Measurements from ENCODE around the gene CRABP1. TPM values are rescaled to one million over a fixed set of nuclear protein-coding genes. Genes with fewer than 3 reads are reported as not detected.
A peak's percentile ranks its signal among the peaks of the same experiment; 100 is the strongest.

CRABP1 gene
- polyA plus RNA-seq, 1 donor from 2014 or later = 7.0 TPM

- Histone ChIP-seq H3F3A (ENCODE audit: insufficient read depth, low read length, poor library complexity, severe bottlenecking) (no peaks in the 10 kb centered on the region), H3K9me3 (ENCODE audit: low read length) (no peaks in the 10 kb centered on the region), H3K27ac (ENCODE audit: low read length) (peak within 1 kb of the TSS; percentile 72), H4K20me1 (ENCODE audit: insufficient read depth) (no peaks in the 10 kb centered on the region), H3K36me3 (ENCODE audit: insufficient read depth, low read length) (no peaks in the 10 kb centered on the region), H3K4me3 (ENCODE audit: low read length) (peak within 1 kb of the TSS; percentile 76), H3K9ac (ENCODE audit: low read length) (peak within 1 kb of the TSS; percentile 78), H3K79me2 (replicated peaks; ENCODE audit: insufficient read depth, low read length) (peaks cover 15% of the 10 kb centered on the region), H3K9me2 (ENCODE audit: insufficient read depth, low read length) (no peaks in the 10 kb centered on the region), H2AFZ (ENCODE audit: low read depth, low read length) (peak within 1 kb of the TSS; percentile 87), H3K27me3 (ENCODE audit: insufficient read depth, low read depth, low read length) (no peaks in the 10 kb centered on the region), H3K4me2 (ENCODE audit: low read length) (peak within 1 kb of the TSS; percentile 68)
- no peak for TF ChIP-seq EZH2 (IDR thresholded peaks at IDR 0.05; ENCODE audit: borderline replicate concordance, insufficient read depth, low read length, poor library complexity, severe bottlenecking)
- peak; percentile 98 for TF ChIP-seq MXI1 (conservative IDR thresholded peaks at IDR 0.05; ENCODE audit: poor library complexity, severe bottlenecking)
- TF ChIP-seq REST (IDR thresholded peaks at IDR 0.05; ENCODE audit: borderline replicate concordance) = peak; percentile 61
- peak; percentile 95 for TF ChIP-seq POLR2AphosphoS5 (IDR thresholded peaks at IDR 0.05)
- peak; percentile 12 for TF ChIP-seq CTCF (IDR thresholded peaks at IDR 0.05; ENCODE audit: poor library complexity, severe bottlenecking)
- peak; percentile 53 for TF ChIP-seq SMC3 (conservative IDR thresholded peaks at IDR 0.05; ENCODE audit: poor library complexity)
- peak; percentile 46 for TF ChIP-seq RAD21 (conservative IDR thresholded peaks at IDR 0.05)
- peak; percentile 77 for TF ChIP-seq TAF1 (IDR thresholded peaks at IDR 0.05; ENCODE audit: low read depth)
- TF ChIP-seq EP300 (conservative IDR thresholded peaks at IDR 0.05; ENCODE audit: poor library complexity, severe bottlenecking) = peak; percentile 75
These were observed 40.8 kb upstream of the CRABP1 start, which contains the start of gene SKIC8 for GRCh38 chr15:78299101-78299930. Gene SKIC8 (minus strand): TSS chr15:78299609. CDS start chr15:78295686, 3,923 bp downstream.

- no peaks in the 10 kb centered on the region for H3K36me3 ChIP-seq (ENCODE audit: insufficient read depth, low read length)
- no peaks in the 10 kb centered on the region for H3K9me2 ChIP-seq (ENCODE audit: insufficient read depth, low read length)
- H3K4me2 ChIP-seq (ENCODE audit: low read length) = no peak overlapping the region
- peaks cover 15% of the 10 kb centered on the region for H3K79me2 ChIP-seq (replicated peaks; ENCODE audit: insufficient read depth, low read length)
- H3K4me3 ChIP-seq (ENCODE audit: low read length) = no peak overlapping the region
- no peaks in the 10 kb centered on the region for H4K20me1 ChIP-seq (ENCODE audit: insufficient read depth)
- no peaks in the 10 kb centered on the region for H3K27me3 ChIP-seq (ENCODE audit: insufficient read depth, low read depth, low read length)
- no peaks in the 10 kb centered on the region for H3F3A ChIP-seq (ENCODE audit: insufficient read depth, low read length, poor library complexity, severe bottlenecking)
- no peak overlapping the region for H3K27ac ChIP-seq (ENCODE audit: low read length)
- TF ChIP-seq POLR2AphosphoS5 (IDR thresholded peaks at IDR 0.05) (no peak), RAD21 (conservative IDR thresholded peaks at IDR 0.05) (no peak), EZH2 (IDR thresholded peaks at IDR 0.05; ENCODE audit: borderline replicate concordance, insufficient read depth, low read length, poor library complexity, severe bottlenecking) (no peak), EP300 (conservative IDR thresholded peaks at IDR 0.05; ENCODE audit: poor library complexity, severe bottlenecking) (no peak), CTCF (IDR thresholded peaks at IDR 0.05; ENCODE audit: poor library complexity, severe bottlenecking) (no peak), REST (IDR thresholded peaks at IDR 0.05; ENCODE audit: borderline replicate concordance) (no peak), SMC3 (conservative IDR thresholded peaks at IDR 0.05; ENCODE audit: poor library complexity) (no peak)
- no peak overlapping the region for H3K9ac ChIP-seq (ENCODE audit: low read length)
- H2AFZ ChIP-seq (ENCODE audit: low read depth, low read length) = no peak overlapping the region
- no peaks in the 10 kb centered on the region for H3K9me3 ChIP-seq (ENCODE audit: low read length)
These were observed 38.8 kb upstream of the CRABP1 start for GRCh38 chr15:78301326-78301725.

All from neural cell (in vitro differentiated cells).